Cardiac fibroblast (primary cell): ENCODE results near the gene CCR1.

ENCODE experiments used
- DNase-seq, 2 donors: peaks; one replicate each; pipeline versions ENCODE4 v3.0.0 to v3.0.0-alpha.2; 2010; ENCODE audit warnings: low read depth in 2 of 2
- H3K4me3 ChIP-seq, 2 donors: replicated peaks in 1 of 2; 1 replicate in 1 of 2; 2 replicates in 1 of 2; pipeline ENCODE4 v1.5.1; 2011; ENCODE audit warnings: low read depth in 2 of 2, low read length in 2 of 2, mild to moderate bottlenecking in 2 of 2, moderate library complexity in 1 of 2
- CTCF ChIP-seq: IDR thresholded peaks from one replicate; pipeline ENCODE4 v1.5.1; 2011; ENCODE audit warnings: low read depth, mild to moderate bottlenecking, low read length, inconsistent platforms

CCR1 gene

GRCh38 chr3:46194868-46195553, 13.1 kb downstream of the CCR1 start:
- DNase-seq: peak in 1 of 2 donors; percentile 13

GRCh38 chr3:46193436-46193835, 14.7 kb downstream of the CCR1 start:
- peak; percentile 5 to 64 for DNase-seq
- no peak for TF ChIP-seq CTCF
- H3K4me3 ChIP-seq: no peak overlapping the region

More at GRCh38 chr3:46194868-46195553, 13.1 kb downstream of the CCR1 start:
- no peak overlapping the region for H3K4me3 ChIP-seq
- no peak for TF ChIP-seq CTCF

- no peak for TF ChIP-seq CTCF
- no peak for DNase-seq
- H3K4me3 ChIP-seq: no peak overlapping the region
These were observed 15.2 kb downstream of the CCR1 start for GRCh38 chr3:46192939-46193338.

GRCh38 chr3:46191730-46192129, 16.4 kb downstream of the CCR1 start:
- TF ChIP-seq CTCF: no peak
- no peak overlapping the region for H3K4me3 ChIP-seq
- DNase-seq: no peak

GRCh38 chr3:46188708-46189107, 19.4 kb downstream of the CCR1 start:
- no peak overlapping the region for H3K4me3 ChIP-seq
- no peak for DNase-seq
- TF ChIP-seq CTCF: no peak

GRCh38 chr3:46187876-46188275, 20.2 kb downstream of the CCR1 start:
- no peak for TF ChIP-seq CTCF
- peak; percentile 5 to 78 for DNase-seq
- H3K4me3 ChIP-seq: no peak overlapping the region

- H3K4me3 ChIP-seq: no peak overlapping the region
- no peak for TF ChIP-seq CTCF
- DNase-seq: no peak
These were observed 20.8 kb downstream of the CCR1 start for GRCh38 chr3:46187341-46187700.
